GM23338 (cell line): ENCODE measurements around the gene IGF2BP2. TPM values are rescaled to one million over a fixed set of nuclear protein-coding genes. Genes with fewer than 3 reads are reported as not detected.

Experiments
- ATAC-seq: fragments of 200-7000 bp; cut with Tn5 transposase; 3 replicates; pipeline ENCODE4 v1.9.1; 2020
- DNase-seq: peaks from one replicate; pipeline ENCODE4 v3.0.0-alpha.2; 2015; ENCODE audit warnings: low spot score
- H2AFZ ChIP-seq: fragments of 200-600 bp; sonication (generic); 2 replicates; pipeline ENCODE4 v1.8.0; 2016; ENCODE audit warnings: antibody characterized with exemption, mild to moderate bottlenecking, moderate library complexity
- H3F3A ChIP-seq: fragments of 200-600 bp; sonication (generic); replicated peaks from 2 replicates; pipeline ENCODE4 v1.8.0; 2017; ENCODE audit warnings: antibody characterized with exemption, mixed run types, low read depth
- H3K27ac ChIP-seq: fragments of 200-600 bp; sonication (generic); 2 replicates; pipeline ENCODE4 v1.6.1; 2016; ENCODE audit warnings: low read depth
- H3K27me3 ChIP-seq: fragments of 200-600 bp; sonication (generic); 2 replicates; pipeline ENCODE4 v1.8.0; 2016; ENCODE audit warnings: mild to moderate bottlenecking, mixed run types, moderate library complexity; ENCODE audit not compliant: insufficient read depth
- H3K36me3 ChIP-seq: fragments of 200-600 bp; sonication (generic); 2 replicates; pipeline ENCODE4 v1.8.0; 2016; ENCODE audit warnings: mild to moderate bottlenecking; ENCODE audit not compliant: insufficient read depth
- H3K4me1 ChIP-seq: fragments of 200-600 bp; sonication (generic); 2 replicates; pipeline ENCODE4 v1.8.0; 2016; ENCODE audit warnings: mild to moderate bottlenecking, moderate library complexity; ENCODE audit not compliant: insufficient read depth
- H3K4me2 ChIP-seq: fragments of 200-600 bp; sonication (generic); 2 replicates; pipeline ENCODE4 v1.7.1; 2017; ENCODE audit warnings: mixed run types
- H3K4me3 ChIP-seq: fragments of 200-600 bp; sonication (generic); 2 replicates; pipeline ENCODE4 v1.6.1; 2016; ENCODE audit warnings: mixed run types
- H3K79me2 ChIP-seq: fragments of 200-600 bp; sonication (generic); replicated peaks from 2 replicates; pipeline ENCODE4 v1.8.0; 2017; ENCODE audit warnings: mild to moderate bottlenecking; ENCODE audit not compliant: insufficient read depth
- H3K9me2 ChIP-seq: fragments of 200-600 bp; sonication (generic); 2 replicates; pipeline ENCODE4 v1.8.0; 2017; ENCODE audit not compliant: insufficient read depth
- H4K20me1 ChIP-seq: fragments of 200-600 bp; sonication (generic); replicated peaks from 2 replicates; pipeline ENCODE4 v1.8.0; 2017; ENCODE audit warnings: mild to moderate bottlenecking; ENCODE audit not compliant: insufficient read depth
- H3K27ac Mint-ChIP-seq: 2 replicates; pipeline ENCODE4 v1.8.0; 2020; ENCODE audit warnings: inconsistent platforms, mild to moderate bottlenecking, moderate library complexity, mixed read lengths
- H3K27me3 Mint-ChIP-seq: 3 replicates; pipeline ENCODE4 v1.8.0; 2022; ENCODE audit warnings: low read depth, mild to moderate bottlenecking, moderate library complexity, mixed read lengths, inconsistent platforms; ENCODE audit not compliant: insufficient read depth, poor library complexity
- H3K36me3 Mint-ChIP-seq: 3 replicates; pipeline ENCODE4 v1.8.0; 2021; ENCODE audit warnings: low read depth, mild to moderate bottlenecking, inconsistent platforms, moderate library complexity, mixed read lengths
- H3K4me1 Mint-ChIP-seq: 3 replicates; pipeline ENCODE4 v1.8.0; 2020; ENCODE audit warnings: mild to moderate bottlenecking, inconsistent platforms, mixed read lengths
- H3K4me3 Mint-ChIP-seq: 3 replicates; pipeline ENCODE4 v1.8.0; 2021; ENCODE audit warnings: moderate library complexity, mild to moderate bottlenecking, inconsistent platforms, mixed read lengths
- H3K9me3 Mint-ChIP-seq: 3 replicates; pipeline ENCODE4 v1.8.0; 2020; ENCODE audit warnings: moderate library complexity, mild to moderate bottlenecking, inconsistent platforms, mixed read lengths
- EZH2 ChIP-seq: fragments of 200-600 bp; sonication (generic); IDR thresholded peaks from one replicate; pipeline ENCODE4 v1.8.0; 2017; ENCODE audit warnings: antibody characterized with exemption, mild to moderate bottlenecking, low read depth; ENCODE audit not compliant: unreplicated experiment
- EZH2phosphoT487 ChIP-seq: fragments of 200-600 bp; sonication (generic); IDR thresholded peaks from one replicate; pipeline ENCODE4 v1.8.1; 2018; ENCODE audit warnings: antibody characterized with exemption; ENCODE audit not compliant: unreplicated experiment
- NANOG ChIP-seq: IDR thresholded peaks from 2 replicates; pipeline ENCODE4 v1.6.1; 2016; ENCODE audit warnings: antibody characterized with exemption, borderline replicate concordance
- STAT1 ChIP-seq: IDR thresholded peaks from one replicate; pipeline ENCODE4 v1.6.1; 2016; ENCODE audit warnings: antibody characterized with exemption; ENCODE audit not compliant: unreplicated experiment
- ZNF114 ChIP-seq: fragments of 250-450 bp; sonication (Bioruptor Pico); IDR thresholded peaks from 2 replicates; pipeline ENCODE4 v1.5.0; 2020; ENCODE audit warnings: mild to moderate bottlenecking, moderate library complexity
- polyA plus RNA-seq: library from polyadenylated mRNA; unstranded; fragments of >200 nt; fragmentation: Nextera tagmentation; extraction: Ambion mirVana; gene quantifications from 2 replicates; pipeline ENCODE4 v1.2.1, GENCODE V29; 2016
- total RNA-seq: library from RNA; depleted of rRNA; stranded (reverse); fragments of >200 nt; shearing (Covaris generic); gene quantifications from 2 replicates; pipeline ENCODE4 v1.2.3, GENCODE V29; 2014
- TF ChIP-seq, protein P1 (sequence below): fragments of 250-450 bp; sonication (Bioruptor Pico); IDR thresholded peaks from 2 replicates; pipeline ENCODE4 v1.5.0; 2020; ENCODE audit warnings: mild to moderate bottlenecking, moderate library complexity
- TF ChIP-seq, protein P2 (sequence below): IDR thresholded peaks from one replicate; pipeline ENCODE4 v1.6.1; 2018; ENCODE audit warnings: antibody characterized with exemption; ENCODE audit not compliant: unreplicated experiment
- TF ChIP-seq, protein P3 (sequence below), 2 experiments: fragments of 200-600 bp in 1 of 2; sonication (generic) in 1 of 2; conservative IDR thresholded peaks; 2 replicates each; pipeline versions ENCODE4 v1.5.1 to v1.6.1; 2016 to 2017; ENCODE audit warnings: antibody characterized with exemption in 2 of 2, low read depth in 2 of 2, mild to moderate bottlenecking in 2 of 2, moderate library complexity in 1 of 2

Gene IGF2BP2
- total and polyA plus RNA-seq, 2 experiments from 2014 or later, result 82.9 to 84.5 TPM

DNA sequence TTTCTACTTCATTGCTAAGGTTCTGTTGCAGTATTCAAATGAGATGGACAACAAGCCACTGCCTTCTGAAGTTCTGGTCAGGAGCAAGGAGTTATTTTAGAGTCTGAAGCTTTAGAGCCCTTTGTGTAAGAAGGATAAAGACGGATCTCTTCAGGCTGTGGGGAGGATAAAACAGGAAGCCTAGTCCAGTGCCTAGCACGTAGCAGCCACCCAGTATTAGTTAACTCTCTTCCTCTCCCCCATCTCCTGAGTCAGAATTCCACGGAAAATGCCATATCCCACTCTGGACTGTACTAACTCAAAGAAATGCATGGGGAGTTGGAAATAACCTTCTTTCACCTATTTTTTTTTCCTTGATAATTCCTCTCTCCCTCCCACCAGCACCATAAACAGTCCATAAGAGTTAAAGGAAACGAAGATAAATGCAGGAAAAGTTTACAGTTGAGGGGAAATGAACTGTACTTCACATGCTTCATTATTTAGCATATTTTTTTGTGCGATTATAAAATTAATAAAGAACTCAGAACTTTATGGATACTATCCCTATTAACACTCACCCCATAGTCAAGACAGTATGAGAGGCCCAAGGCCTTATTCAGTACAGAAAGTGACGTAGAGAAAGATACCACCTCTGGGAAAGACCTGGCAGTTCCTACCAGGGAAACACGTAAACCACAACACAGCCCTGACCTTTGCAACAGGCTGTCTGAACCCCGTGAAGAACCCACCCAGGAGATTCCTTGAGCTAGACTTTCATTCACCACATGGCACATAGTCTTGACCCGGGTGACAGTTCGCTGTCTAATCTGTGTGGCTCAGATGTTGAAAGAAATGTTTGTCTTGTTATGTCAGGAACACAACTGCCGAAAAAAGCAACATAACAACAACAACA is 9.2 kb downstream of the IGF2BP2 start:
- no peaks in the 10 kb centered on the region for H3K9me3 Mint-ChIP-seq
- TF ChIP-seq ZNF114 (CRISPR knock-in tag), result no peak
- TF ChIP-seq, protein P1, sequence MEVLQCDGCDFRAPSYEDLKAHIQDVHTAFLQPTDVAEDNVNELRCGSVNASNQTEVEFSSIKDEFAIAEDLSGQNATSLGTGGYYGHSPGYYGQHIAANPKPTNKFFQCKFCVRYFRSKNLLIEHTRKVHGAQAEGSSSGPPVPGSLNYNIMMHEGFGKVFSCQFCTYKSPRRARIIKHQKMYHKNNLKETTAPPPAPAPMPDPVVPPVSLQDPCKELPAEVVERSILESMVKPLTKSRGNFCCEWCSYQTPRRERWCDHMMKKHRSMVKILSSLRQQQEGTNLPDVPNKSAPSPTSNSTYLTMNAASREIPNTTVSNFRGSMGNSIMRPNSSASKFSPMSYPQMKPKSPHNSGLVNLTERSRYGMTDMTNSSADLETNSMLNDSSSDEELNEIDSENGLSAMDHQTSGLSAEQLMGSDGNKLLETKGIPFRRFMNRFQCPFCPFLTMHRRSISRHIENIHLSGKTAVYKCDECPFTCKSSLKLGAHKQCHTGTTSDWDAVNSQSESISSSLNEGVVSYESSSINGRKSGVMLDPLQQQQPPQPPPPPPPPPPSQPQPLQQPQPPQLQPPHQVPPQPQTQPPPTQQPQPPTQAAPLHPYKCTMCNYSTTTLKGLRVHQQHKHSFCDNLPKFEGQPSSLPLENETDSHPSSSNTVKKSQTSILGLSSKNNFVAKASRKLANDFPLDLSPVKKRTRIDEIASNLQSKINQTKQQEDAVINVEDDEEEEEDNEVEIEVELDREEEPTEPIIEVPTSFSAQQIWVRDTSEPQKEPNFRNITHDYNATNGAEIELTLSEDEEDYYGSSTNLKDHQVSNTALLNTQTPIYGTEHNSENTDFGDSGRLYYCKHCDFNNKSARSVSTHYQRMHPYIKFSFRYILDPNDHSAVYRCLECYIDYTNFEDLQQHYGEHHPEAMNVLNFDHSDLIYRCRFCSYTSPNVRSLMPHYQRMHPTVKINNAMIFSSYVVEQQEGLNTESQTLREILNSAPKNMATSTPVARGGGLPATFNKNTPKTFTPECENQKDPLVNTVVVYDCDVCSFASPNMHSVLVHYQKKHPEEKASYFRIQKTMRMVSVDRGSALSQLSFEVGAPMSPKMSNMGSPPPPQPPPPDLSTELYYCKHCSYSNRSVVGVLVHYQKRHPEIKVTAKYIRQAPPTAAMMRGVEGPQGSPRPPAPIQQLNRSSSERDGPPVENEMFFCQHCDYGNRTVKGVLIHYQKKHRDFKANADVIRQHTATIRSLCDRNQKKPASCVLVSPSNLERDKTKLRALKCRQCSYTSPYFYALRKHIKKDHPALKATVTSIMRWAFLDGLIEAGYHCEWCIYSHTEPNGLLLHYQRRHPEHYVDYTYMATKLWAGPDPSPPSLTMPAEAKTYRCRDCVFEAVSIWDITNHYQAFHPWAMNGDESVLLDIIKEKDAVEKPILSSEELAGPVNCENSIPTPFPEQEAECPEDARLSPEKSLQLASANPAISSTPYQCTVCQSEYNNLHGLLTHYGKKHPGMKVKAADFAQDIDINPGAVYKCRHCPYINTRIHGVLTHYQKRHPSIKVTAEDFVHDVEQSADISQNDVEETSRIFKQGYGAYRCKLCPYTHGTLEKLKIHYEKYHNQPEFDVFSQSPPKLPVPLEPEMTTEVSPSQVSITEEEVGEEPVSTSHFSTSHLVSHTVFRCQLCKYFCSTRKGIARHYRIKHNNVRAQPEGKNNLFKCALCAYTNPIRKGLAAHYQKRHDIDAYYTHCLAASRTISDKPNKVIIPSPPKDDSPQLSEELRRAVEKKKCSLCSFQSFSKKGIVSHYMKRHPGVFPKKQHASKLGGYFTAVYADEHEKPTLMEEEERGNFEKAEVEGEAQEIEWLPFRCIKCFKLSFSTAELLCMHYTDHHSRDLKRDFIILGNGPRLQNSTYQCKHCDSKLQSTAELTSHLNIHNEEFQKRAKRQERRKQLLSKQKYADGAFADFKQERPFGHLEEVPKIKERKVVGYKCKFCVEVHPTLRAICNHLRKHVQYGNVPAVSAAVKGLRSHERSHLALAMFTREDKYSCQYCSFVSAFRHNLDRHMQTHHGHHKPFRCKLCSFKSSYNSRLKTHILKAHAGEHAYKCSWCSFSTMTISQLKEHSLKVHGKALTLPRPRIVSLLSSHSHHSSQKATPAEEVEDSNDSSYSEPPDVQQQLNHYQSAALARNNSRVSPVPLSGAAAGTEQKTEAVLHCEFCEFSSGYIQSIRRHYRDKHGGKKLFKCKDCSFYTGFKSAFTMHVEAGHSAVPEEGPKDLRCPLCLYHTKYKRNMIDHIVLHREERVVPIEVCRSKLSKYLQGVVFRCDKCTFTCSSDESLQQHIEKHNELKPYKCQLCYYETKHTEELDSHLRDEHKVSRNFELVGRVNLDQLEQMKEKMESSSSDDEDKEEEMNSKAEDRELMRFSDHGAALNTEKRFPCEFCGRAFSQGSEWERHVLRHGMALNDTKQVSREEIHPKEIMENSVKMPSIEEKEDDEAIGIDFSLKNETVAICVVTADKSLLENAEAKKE (CRISPR knock-in tag), result no peak
- no peak for TF ChIP-seq STAT1
- TF ChIP-seq EZH2phosphoT487, result no peak
- TF ChIP-seq, protein P2, sequence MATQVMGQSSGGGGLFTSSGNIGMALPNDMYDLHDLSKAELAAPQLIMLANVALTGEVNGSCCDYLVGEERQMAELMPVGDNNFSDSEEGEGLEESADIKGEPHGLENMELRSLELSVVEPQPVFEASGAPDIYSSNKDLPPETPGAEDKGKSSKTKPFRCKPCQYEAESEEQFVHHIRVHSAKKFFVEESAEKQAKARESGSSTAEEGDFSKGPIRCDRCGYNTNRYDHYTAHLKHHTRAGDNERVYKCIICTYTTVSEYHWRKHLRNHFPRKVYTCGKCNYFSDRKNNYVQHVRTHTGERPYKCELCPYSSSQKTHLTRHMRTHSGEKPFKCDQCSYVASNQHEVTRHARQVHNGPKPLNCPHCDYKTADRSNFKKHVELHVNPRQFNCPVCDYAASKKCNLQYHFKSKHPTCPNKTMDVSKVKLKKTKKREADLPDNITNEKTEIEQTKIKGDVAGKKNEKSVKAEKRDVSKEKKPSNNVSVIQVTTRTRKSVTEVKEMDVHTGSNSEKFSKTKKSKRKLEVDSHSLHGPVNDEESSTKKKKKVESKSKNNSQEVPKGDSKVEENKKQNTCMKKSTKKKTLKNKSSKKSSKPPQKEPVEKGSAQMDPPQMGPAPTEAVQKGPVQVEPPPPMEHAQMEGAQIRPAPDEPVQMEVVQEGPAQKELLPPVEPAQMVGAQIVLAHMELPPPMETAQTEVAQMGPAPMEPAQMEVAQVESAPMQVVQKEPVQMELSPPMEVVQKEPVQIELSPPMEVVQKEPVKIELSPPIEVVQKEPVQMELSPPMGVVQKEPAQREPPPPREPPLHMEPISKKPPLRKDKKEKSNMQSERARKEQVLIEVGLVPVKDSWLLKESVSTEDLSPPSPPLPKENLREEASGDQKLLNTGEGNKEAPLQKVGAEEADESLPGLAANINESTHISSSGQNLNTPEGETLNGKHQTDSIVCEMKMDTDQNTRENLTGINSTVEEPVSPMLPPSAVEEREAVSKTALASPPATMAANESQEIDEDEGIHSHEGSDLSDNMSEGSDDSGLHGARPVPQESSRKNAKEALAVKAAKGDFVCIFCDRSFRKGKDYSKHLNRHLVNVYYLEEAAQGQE, result no peak
- no peak for TF ChIP-seq EZH2
- TF ChIP-seq, protein P3, sequence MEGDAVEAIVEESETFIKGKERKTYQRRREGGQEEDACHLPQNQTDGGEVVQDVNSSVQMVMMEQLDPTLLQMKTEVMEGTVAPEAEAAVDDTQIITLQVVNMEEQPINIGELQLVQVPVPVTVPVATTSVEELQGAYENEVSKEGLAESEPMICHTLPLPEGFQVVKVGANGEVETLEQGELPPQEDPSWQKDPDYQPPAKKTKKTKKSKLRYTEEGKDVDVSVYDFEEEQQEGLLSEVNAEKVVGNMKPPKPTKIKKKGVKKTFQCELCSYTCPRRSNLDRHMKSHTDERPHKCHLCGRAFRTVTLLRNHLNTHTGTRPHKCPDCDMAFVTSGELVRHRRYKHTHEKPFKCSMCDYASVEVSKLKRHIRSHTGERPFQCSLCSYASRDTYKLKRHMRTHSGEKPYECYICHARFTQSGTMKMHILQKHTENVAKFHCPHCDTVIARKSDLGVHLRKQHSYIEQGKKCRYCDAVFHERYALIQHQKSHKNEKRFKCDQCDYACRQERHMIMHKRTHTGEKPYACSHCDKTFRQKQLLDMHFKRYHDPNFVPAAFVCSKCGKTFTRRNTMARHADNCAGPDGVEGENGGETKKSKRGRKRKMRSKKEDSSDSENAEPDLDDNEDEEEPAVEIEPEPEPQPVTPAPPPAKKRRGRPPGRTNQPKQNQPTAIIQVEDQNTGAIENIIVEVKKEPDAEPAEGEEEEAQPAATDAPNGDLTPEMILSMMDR (conservative IDR thresholded peaks at IDR 0.05; ENCODE audit: low read depth in 2 of 2), result no peak
- TF ChIP-seq NANOG, result no peak
- H3K4me1 Mint-ChIP-seq, result peaks cover 80% of the 10 kb centered on the region
- Histone ChIP-seq H3K27ac (peak overlapping the region; percentile 93), H4K20me1 (no peaks in the 10 kb centered on the region; the same call in 1 of the 2 replicates), H3K79me2 (peaks cover 95% of the 10 kb centered on the region), H3K4me2 (peak overlapping the region; percentile 69), H3K27me3 (no peaks in the 10 kb centered on the region), H3K4me1 (peaks cover 95% of the 10 kb centered on the region), H3K9me2 (no peaks in the 10 kb centered on the region), H3K36me3 (no peaks in the 10 kb centered on the region), H3F3A (no peaks in the 10 kb centered on the region; the same call in 1 of the 2 replicates), H3K4me3 (0 out of 2 replicates have a peak overlapping the region, but pooled peaks have one; percentile 10), H2AFZ (no peak overlapping the region)
- H3K36me3 Mint-ChIP-seq, result peaks cover 8% of the 10 kb centered on the region; the same call in 2 of the 3 replicates
- DNase-seq (peak; percentile 42), ATAC-seq (peak; percentile 37)
- peak overlapping the region; percentile 88 for H3K27ac Mint-ChIP-seq
- peak overlapping the region; percentile 26; the same call in 2 of the 3 replicates for H3K4me3 Mint-ChIP-seq
- H3K27me3 Mint-ChIP-seq, result peaks cover 2% of the 10 kb centered on the region
